Daoy (cell line): Measurements from ENCODE around the gene OR4F3. TPM values are rescaled to one million over a fixed set of nuclear protein-coding genes. Genes with fewer than 3 reads are reported as not detected.
"Not testable (repeated sequence)": the region's sequence is repeated elsewhere in the genome, so short reads cannot be mapped to it uniquely, and the experiment has no call there.

Experiments
- DNase-seq: peaks from one replicate; pipeline ENCODE4 v3.0.0-alpha.2; 2015; ENCODE audit warnings: low read depth
- total RNA-seq: library from RNA; depleted of rRNA; stranded (reverse); fragments of >200 nt; shearing (Covaris generic); gene quantifications from 2 replicates; pipeline ENCODE4 v1.2.3, GENCODE V29; 2014; rRNA removed

OR4F3 gene
- total RNA-seq = not detected in 2 replicates

- not testable (repeated sequence) for DNase-seq
Measured at GRCh38 chr5:181366968-181367367, at the start of gene OR4F3. OR4F3 (plus strand) TSS chr5:181367268.

Other genes with a start within 250 kb of the OR4F3 start
- gene OR2V1, start 236.1 kb upstream of the OR4F3 start, total RNA-seq = not detected in 2 replicates
- gene OR2V2, start 219.7 kb upstream of the OR4F3 start, total RNA-seq = not detected in 2 replicates
- 6.7 and 9.0 TPM in 2 replicates for gene TRIM7, start 162.1 kb upstream of the OR4F3 start, total RNA-seq
- 23.3 and 23.8 TPM in 2 replicates for gene TRIM41, start 144.0 kb upstream of the OR4F3 start, total RNA-seq
- gene RACK1, start 123.4 kb upstream of the OR4F3 start, total RNA-seq = 3,901 and 4,257 TPM in 2 replicates
- 1.6 and 2.6 TPM in 2 replicates for gene TRIM52, start 106.1 kb upstream of the OR4F3 start, total RNA-seq